ENCODE measurements around the gene TMEM108.

GRCh38 chr3:133379926-133380325 lies 341.7 kb downstream of the TMEM108 start:
- TF ChIP-seq POLR2A (IDR thresholded peaks at IDR 0.05; ENCODE audit: borderline replicate concordance, extremely low read depth, insufficient read depth, insufficient read length) (no peak), EGR1 (IDR thresholded peaks at IDR 0.05; ENCODE audit: low read depth) (no peak), ZNF274 (IDR thresholded peaks at IDR 0.05; ENCODE audit: low read depth, low read length) (no peak), RAD21 (IDR thresholded peaks at IDR 0.05; ENCODE audit: low read depth) (no peak), CBX3 (IDR thresholded peaks at IDR 0.05; ENCODE audit: low read depth) (no peak), SIN3A (IDR thresholded peaks at IDR 0.05; ENCODE audit: low read depth) (no peak), EZH2 (IDR thresholded peaks at IDR 0.05) (no peak), MAX (IDR thresholded peaks at IDR 0.05) (no peak), EZH2phosphoT487 (IDR thresholded peaks at IDR 0.05; ENCODE audit: borderline replicate concordance) (no peak)
- TF ChIP-seq, protein P1, sequence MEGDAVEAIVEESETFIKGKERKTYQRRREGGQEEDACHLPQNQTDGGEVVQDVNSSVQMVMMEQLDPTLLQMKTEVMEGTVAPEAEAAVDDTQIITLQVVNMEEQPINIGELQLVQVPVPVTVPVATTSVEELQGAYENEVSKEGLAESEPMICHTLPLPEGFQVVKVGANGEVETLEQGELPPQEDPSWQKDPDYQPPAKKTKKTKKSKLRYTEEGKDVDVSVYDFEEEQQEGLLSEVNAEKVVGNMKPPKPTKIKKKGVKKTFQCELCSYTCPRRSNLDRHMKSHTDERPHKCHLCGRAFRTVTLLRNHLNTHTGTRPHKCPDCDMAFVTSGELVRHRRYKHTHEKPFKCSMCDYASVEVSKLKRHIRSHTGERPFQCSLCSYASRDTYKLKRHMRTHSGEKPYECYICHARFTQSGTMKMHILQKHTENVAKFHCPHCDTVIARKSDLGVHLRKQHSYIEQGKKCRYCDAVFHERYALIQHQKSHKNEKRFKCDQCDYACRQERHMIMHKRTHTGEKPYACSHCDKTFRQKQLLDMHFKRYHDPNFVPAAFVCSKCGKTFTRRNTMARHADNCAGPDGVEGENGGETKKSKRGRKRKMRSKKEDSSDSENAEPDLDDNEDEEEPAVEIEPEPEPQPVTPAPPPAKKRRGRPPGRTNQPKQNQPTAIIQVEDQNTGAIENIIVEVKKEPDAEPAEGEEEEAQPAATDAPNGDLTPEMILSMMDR (IDR thresholded peaks at IDR 0.05 in 2 of 3, conservative IDR thresholded peaks at IDR 0.05 in 1 of 3; ENCODE audit: borderline replicate concordance in 1 of 3, insufficient read depth in 1 of 3, low read depth in 2 of 3, low read length in 2 of 3) = no peak
- TF ChIP-seq, protein P2, sequence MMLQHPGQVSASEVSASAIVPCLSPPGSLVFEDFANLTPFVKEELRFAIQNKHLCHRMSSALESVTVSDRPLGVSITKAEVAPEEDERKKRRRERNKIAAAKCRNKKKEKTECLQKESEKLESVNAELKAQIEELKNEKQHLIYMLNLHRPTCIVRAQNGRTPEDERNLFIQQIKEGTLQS (IDR thresholded peaks at IDR 0.05) = no peak
